Activated CD8-positive, alpha-beta memory T cell treated with anti-CD3 and anti-CD28 coated beads for 48 hours (primary cell): ENCODE data around the gene SLC36A3.
A peak's percentile ranks its signal among the peaks of the same experiment; 100 is the strongest.
"Not testable (repeated sequence)": the region's sequence is repeated elsewhere in the genome, so short reads cannot be mapped to it uniquely, and the experiment has no call there.

Experiments used
- DNase-seq, 3 experiments: peaks; one replicate each; pipeline ENCODE4 v3.0.0-alpha.2; 2020; ENCODE audit warnings: low read depth in 2 of 3, low spot score in 2 of 3

Gene SLC36A3

DNA sequence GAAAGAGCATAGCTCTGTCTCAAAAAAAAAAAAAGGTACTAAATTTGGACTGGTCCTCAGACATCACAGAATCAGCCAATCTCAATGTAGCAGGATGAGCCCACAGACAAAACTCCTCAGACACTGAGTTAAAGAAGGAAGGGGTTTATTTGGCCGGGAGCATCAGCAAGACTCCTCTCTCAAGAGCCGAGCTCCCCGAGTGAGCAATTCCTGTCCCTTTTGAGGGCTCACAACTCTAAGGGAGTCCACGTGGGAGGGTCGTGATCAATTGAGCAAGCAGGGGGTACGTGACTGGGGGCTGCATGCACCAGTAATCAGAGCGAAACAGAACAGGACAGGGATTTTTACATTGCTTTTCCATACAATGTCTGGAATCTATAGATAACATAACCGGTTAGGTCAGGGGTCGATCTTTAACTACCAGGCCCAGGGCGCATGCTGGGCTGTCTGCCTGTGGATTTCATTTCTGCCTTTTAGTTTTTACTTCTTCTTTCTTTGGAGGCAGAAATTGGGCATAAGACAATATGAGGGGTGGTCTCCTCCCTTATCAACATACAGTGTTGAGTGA, 63.2 kb downstream of the SLC36A3 start:
- DNase-seq, result not testable (repeated sequence)

DNA sequence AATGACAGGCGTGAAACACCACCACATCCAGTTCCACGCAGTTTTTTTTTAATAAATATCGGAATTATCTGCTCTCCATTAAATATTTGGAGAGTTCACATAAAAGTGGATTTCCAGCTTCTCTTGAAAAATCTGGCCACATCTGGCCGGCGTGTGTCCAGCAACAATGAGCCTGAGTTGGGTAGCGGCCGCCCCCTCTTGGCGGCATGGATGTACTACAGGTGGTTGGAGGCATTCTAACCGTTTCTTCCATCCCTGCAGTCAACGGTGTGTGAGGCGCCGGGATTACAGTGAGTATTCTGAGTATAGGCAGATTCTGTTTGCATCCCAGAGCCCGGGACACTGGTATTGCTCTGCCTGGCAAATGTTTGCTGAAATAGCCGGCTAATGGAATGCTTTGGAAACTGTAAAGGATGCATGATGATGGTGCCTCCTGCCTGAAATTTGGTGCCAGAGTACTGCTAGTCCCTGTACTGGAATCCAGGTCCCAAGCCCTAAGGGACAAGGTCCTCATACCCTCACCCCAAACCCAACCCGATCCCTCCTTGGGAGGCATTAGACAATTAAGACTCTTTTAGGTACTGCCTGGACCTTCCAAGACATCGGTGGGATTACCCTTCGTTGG, 64.2 kb downstream of the SLC36A3 start:
- peak in 1 of 3 experiments; percentile 52 for DNase-seq

DNA sequence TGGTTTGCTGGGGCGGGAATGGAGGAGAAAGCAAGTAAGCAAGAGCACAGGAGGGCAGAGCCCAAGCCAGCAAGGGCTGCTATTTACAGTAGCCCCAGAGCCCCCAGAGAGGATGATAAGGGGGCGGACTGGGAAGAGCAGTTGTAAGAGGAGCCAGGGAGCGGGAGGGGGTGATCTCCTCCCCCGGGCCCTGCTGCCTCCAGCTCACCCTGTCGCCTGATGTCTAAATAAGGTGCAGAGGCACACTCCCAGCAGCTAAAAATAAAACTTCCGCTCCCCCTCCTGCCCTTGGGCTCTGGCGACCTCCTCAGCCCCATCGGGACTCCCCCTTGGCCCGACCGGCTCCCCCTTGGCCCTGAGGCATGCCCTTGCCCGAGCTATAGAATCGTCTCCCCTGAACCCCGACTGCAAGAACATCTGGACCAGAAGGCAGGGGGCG, 65.2 kb downstream of the SLC36A3 start:
- DNase-seq, result no peak

DNA sequence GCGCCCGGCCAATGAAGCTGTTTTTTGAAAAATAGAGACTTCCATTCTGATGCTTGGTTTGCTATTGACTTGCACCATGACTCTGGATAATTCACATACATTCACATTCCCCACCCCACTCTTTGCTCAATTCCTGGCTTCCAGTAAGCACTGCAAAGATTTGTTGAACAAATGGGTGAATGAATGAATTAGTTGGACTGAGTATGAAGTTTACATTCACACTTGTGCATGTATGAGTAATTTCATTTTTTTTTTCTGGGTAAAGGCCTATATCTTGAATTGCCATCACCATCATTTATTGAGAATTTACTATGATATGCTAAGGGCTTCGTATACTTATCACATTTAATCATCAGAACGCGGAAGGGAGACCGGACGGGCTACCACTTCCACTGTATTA, 65.9 kb downstream of the SLC36A3 start:
- DNase-seq, result no peak

DNA sequence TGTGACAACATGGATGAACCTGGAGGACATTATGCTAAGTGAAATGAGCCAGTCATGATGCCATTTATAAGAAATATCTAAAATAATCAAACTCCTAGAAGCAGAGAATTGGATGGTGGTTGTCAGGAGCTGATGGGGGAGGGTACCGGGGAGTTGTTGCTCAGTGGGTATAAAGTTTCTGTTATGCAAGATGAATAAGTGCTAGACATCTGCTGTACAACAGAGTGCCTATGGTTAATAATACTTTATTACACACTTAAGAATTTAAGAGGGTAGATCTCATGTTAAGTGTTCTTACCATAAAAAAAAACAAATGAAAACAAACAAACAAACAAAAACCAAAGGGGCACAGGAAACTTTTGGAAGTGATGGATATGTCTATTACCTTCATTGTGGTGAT, 66.7 kb downstream of the SLC36A3 start:
- DNase-seq, result no peak

DNA sequence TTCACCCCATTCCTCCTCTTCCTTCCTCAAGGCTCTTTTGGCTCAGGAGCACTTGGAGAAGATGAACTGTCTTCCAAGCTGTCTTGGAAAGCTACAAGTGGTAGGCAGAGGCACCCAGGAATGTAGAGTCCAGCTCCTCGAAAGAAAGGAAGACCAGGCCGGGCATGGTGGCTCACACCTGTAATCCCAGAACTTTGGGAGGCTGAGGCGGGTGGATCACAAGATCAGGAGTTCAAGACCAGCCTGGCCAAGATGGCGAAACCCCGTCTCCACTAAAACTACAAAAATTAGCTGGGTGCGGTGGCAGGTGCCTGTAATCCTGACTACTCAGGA, 68.4 kb downstream of the SLC36A3 start:
- DNase-seq, result not testable (repeated sequence)

DNA sequence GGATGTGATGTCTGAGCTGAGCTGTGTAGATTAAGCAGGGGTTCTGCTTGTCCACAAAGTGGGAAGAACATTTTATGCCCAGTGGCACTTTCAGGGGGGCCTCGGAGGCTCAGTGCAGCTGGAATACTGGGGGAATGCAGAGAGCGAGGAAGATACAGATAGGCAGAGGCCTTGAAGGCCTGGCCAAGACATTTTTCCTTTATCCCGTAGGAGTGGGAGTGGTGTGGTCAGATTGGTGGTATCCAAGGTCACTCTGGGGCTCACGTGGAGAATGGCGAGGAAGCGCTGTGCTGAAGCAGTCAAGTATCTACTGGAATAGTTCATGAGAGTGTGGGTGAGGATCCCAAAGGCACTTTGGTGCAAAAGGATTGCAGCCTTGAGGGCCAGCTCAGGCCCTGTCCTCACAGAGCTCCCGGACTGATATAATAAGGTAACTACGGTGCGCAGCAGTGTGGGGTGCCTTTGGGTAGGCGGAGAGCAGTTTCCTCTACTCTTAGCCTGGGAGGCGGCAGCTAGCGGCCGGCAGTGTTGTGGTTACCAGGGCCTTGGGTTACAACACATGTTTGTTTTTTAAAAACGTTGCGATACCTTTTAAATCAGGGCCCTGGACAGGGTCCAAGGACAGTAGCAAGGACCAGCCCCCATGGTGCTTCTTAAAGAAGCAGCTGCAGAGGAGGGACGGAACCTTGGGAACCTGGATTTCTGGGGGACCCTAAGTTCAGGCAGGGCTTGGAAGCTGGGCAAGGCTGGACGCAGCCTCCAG, 68.9 kb downstream of the SLC36A3 start:
- no peak for DNase-seq

DNA sequence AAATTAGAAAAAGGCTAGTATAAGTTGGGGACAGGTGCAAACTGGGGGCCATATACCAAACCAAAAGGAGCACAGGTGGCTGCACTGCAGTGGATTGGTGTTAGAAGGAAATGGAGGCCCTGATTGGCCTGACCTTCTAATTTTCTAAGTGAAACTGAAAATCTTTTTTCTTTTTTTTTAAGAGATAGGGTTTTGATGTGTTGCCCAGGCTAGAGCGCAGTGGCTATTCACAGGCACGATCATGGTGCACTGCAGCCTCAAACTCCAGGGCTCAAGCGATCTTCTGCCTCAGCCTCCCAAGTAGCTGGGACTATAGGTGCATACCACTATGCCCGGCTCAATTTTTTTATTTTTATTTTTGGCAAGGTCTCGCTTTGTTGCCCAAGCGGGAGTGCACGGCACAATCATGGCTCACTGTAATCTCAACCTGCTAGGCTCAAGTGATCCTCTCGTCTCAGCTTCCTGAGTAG, 69.9 kb downstream of the SLC36A3 start:
- no peak for DNase-seq

DNA sequence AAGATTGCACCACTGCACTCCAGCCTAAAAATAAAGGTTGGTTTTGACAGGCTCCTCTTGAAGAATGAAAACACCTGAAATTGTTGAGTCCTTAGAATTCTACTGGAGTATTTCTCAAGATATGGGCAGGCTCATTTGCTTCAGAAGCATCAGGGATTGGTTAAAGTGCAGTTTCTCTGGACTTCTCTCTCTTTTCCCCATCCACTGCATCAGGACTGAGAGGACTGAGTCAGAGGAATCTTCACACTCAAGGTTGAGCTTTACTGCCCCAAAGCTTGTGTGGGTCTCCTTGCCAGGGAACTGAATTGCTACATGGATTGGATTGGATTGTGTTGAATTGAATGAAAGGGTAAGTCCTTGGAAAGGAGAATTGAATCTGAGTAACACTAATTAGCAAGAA, 72.2 kb downstream of the SLC36A3 start:
- no peak for DNase-seq

DNA sequence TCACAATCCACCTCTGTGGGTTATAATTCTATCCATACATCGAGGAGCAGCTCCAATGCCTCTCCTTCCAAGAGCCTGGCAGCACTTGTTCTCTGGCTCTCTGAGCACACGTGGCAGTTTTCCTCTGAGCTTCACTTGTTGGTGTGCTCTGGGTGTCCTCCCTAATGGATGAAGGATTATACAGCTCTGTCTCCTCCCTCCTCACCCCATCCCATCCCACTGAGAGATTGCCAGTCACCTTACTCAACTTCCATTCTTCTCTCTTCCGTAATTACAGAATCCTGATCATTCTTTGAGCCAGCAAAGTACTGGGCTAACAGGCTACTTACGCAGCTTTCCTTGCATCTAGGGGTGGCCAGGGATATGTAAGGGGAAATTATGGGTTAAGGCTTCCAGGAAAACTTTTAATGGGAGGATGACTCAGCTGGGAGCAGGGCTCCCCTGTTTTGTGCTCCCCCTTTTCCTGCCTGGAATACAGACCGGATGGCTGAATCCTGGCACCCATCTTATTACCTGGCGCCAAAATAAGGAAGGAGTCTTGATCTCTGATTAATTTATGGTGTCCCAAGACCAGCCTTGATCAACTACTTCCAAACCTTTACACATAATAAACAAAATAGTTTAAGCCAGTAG, 73.4 kb downstream of the SLC36A3 start:
- DNase-seq, result no peak

DNA sequence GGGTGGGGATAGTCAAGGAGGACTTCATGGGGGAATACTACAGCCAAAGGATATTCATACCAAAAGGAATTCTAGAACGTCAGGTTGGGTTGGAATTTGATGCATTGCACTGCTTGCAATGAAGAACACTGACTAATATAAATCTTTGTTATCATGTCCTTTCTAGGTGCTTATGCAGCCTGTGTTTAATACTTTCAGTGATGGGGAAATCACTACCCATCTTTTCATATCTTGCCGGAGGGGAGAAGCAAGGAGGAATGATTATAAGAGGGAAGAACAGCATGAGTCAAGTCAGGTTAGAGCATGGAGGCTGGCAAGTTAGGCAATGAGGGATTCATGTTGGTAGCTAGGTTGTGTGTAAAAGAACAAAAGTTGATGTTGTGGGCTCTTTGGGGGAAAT, 74.6 kb downstream of the SLC36A3 start:
- no peak for DNase-seq

DNA sequence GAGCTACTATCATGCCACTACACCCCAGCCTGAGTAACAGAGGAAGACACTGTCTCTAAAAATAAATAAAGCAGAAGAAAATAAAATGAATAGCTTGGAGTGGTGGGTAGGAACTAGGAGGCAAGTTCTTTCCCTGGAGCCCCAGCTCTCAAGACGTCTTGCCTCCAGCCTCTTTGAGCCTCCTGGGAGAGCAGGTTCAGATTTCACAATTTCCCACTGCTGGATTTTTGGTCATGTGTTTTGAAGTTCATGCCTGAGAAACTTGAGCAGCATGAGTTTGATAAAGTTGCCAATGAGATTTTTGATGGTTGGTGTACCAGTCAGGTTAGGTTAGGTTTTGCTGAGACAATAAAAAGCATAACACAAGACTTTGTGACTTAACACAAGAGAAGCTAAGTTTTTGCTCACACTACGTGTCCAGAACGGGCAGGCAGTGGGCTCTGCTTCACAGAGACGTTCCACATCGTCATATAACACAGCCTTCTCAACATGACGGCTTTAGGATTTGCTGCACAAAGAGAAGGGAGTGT, 75.6 kb downstream of the SLC36A3 start:
- no peak for DNase-seq
